ENCODE measurements around the gene ADCK1.
A peak's percentile ranks its signal among the peaks of the same experiment; 100 is the strongest.

ADCK1 gene

GRCh38 chr14:77799863-77800730, at the start of gene ADCK1:
ADCK1 (plus strand) TSS chr14:77800109; CDS start chr14:77818979, 18,870 bp downstream.
- H3K4me1 ChIP-seq (ENCODE audit: low read length) = no peaks in the 10 kb centered on the region; the same call in 1 of the 2 replicates
- no peaks in the 10 kb centered on the region for H3K27me3 ChIP-seq (ENCODE audit: low read depth, low read length)
- peak within 1 kb of the TSS; percentile 70 for H3K9ac ChIP-seq (ENCODE audit: low read length)
- H3K4me2 ChIP-seq (ENCODE audit: low read length) = peak within 1 kb of the TSS; percentile 84
- peak within 1 kb of the TSS; percentile 47 for H3K27ac ChIP-seq (ENCODE audit: low read length)
- no peaks in the 10 kb centered on the region for H3K79me2 ChIP-seq (ENCODE audit: low read length)
- peak within 1 kb of the TSS; percentile 91 for H2AFZ ChIP-seq (ENCODE audit: low read depth, low read length)
- TF ChIP-seq EZH2phosphoT487 (IDR thresholded peaks at IDR 0.05; ENCODE audit: low read depth) (no peak), CTCF (IDR thresholded peaks at IDR 0.05; ENCODE audit: low read depth, low read length) (peak; percentile 26)
- H3K9me3 ChIP-seq (ENCODE audit: insufficient read depth, low read length) = no peaks in the 10 kb centered on the region
- H4K20me1 ChIP-seq (ENCODE audit: insufficient read depth, low read length) = no peaks in the 10 kb centered on the region
- peak within 1 kb of the TSS; percentile 83 for H3K4me3 ChIP-seq (ENCODE audit: low read length)
- H3K36me3 ChIP-seq (replicated peaks; ENCODE audit: low read depth, low read length) = no peaks in the 10 kb centered on the region

- peaks cover 14% of the 10 kb centered on the region; the same call in 1 of the 2 replicates for H4K20me1 ChIP-seq (ENCODE audit: insufficient read depth, low read length)
- H3K9me3 ChIP-seq (ENCODE audit: insufficient read depth, low read length) = no peaks in the 10 kb centered on the region
- H3K4me1 ChIP-seq (ENCODE audit: low read length) = no peaks in the 10 kb centered on the region
- peaks cover 47% of the 10 kb centered on the region for H3K79me2 ChIP-seq (ENCODE audit: low read length)
- TF ChIP-seq EZH2phosphoT487 (IDR thresholded peaks at IDR 0.05; ENCODE audit: low read depth) = no peak
- TF ChIP-seq CTCF (IDR thresholded peaks at IDR 0.05; ENCODE audit: low read depth, low read length) = no peak
- no peak overlapping the region for H3K9ac ChIP-seq (ENCODE audit: low read length)
- no peak overlapping the region for H2AFZ ChIP-seq (ENCODE audit: low read depth, low read length)
- H3K36me3 ChIP-seq (replicated peaks; ENCODE audit: low read depth, low read length) = peaks cover 48% of the 10 kb centered on the region
- H3K4me3 ChIP-seq (ENCODE audit: low read length) = no peak overlapping the region
- no peak overlapping the region for H3K4me2 ChIP-seq (ENCODE audit: low read length)
- H3K27ac ChIP-seq (ENCODE audit: low read length) = no peak overlapping the region
- no peaks in the 10 kb centered on the region for H3K27me3 ChIP-seq (ENCODE audit: low read depth, low read length)
These were observed 47.6 kb upstream of the ADCK1 start for GRCh38 chr14:77752266-77752665.

GRCh38 chr14:77752799-77753516, 47.0 kb upstream of the ADCK1 start:
- Histone ChIP-seq H4K20me1 (ENCODE audit: insufficient read depth, low read length) (peaks cover 16% of the 10 kb centered on the region; the same call in 1 of the 2 replicates), H3K9me3 (ENCODE audit: insufficient read depth, low read length) (no peaks in the 10 kb centered on the region), H3K79me2 (ENCODE audit: low read length) (peaks cover 54% of the 10 kb centered on the region), H3K27me3 (ENCODE audit: low read depth, low read length) (no peaks in the 10 kb centered on the region), H3K9ac (ENCODE audit: low read length) (no peak overlapping the region), H3K4me1 (ENCODE audit: low read length) (no peaks in the 10 kb centered on the region), H3K27ac (ENCODE audit: low read length) (no peak overlapping the region), H3K36me3 (replicated peaks; ENCODE audit: low read depth, low read length) (peaks cover 48% of the 10 kb centered on the region), H3K4me3 (ENCODE audit: low read length) (no peak overlapping the region), H3K4me2 (ENCODE audit: low read length) (no peak overlapping the region), H2AFZ (ENCODE audit: low read depth, low read length) (no peak overlapping the region)
- TF ChIP-seq CTCF (IDR thresholded peaks at IDR 0.05; ENCODE audit: low read depth, low read length) (no peak), EZH2phosphoT487 (IDR thresholded peaks at IDR 0.05; ENCODE audit: low read depth) (no peak)

Measured in OCI-LY3 (cell line).